ENCODE results near the gene INIP. TPM values are rescaled to one million over a fixed set of nuclear protein-coding genes. Genes with fewer than 3 reads are reported as not detected.

The INIP gene
- total RNA-seq (2021) (26.6 and 28.9 TPM in 2 replicates), Bru-seq, nascent RNA (percentile 71 among the genes with signal in this experiment), BruChase-seq, experiment 1, labeled RNA remaining after a 2-hour chase (percentile 77 among the genes with signal in this experiment), BruChase-seq, experiment 2, labeled RNA remaining after a 6-hour chase (percentile 78 among the genes with signal in this experiment)
- long read RNA-seq, full-length matches to known transcripts, result 22 of 32 reads
- long read RNA-seq, partial matches to known transcripts, result 4 of 32 reads
- long read RNA-seq, other reads (novel, unspliced or antisense), result 6 of 32 reads

DNA sequence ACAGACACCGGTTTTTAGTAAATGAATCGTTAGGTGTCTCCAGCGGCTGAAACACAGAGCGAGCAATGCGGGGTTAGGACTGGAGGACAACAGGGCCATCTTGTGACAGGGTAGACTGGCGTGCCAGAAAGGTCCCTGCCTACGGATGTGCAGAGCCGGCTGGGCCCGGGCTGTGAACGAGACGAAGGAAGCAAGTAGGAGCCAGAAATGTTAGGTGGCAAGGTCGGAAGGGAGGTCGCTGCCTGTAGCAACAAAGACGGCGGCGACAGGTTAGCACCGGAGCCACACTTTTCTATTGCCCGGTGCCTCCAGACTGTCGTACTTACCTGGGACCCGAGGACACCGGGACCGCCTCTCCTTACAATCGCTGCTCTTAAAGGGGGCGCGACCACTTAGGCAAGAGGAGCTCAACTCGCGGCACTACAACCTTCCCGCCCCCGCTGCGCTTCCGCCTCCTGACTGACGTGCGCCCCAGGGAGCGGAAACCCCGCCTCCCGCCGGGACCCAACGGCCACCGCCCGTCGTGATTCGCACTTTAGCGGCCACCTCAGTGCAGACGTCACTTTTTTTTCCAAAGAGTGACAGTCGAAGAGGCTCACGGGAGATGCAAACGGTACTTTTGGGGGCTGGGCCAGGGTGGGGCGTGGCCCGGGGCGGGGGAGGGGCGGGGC, at the start of gene INIP:
INIP (minus strand) TSS at position 457 of the 671 bp plus-strand sequence. CDS start 1,632 bp downstream, outside the sequence.
- TF ChIP-seq EZH2 (IDR thresholded peaks at IDR 0.05; ENCODE audit: borderline replicate concordance, low read depth, low read length, poor library complexity, severe bottlenecking) (no peak), CTCF (conservative IDR thresholded peaks at IDR 0.05; ENCODE audit: low read depth, low read length) (no peak)
- TSS peak; percentile 84 for BruUV-seq (replicated peaks)
- peak; percentile 99 for DNase-seq (ENCODE audit: low spot score)
- peak within 1 kb of the TSS; percentile 86 for H3K27ac ChIP-seq (ENCODE audit: low read depth, low read length, poor library complexity, severe bottlenecking)
- H3K36me3 ChIP-seq (ENCODE audit: insufficient read depth, low read length, poor library complexity, severe bottlenecking), result no peaks in the 10 kb centered on the region
- peaks cover 4% of the 10 kb centered on the region for H3K9me3 ChIP-seq (ENCODE audit: low read depth, low read length, poor library complexity, severe bottlenecking)
- CTCF ChIA-PET, result interaction anchor here (1.3 to 1.4 kb wide), 2 partner anchors 10 to 338 kb away, joined by 4 to 6 read pairs; partner anchors contain the start of gene HSDL2
- H3K4me3 ChIP-seq (ENCODE audit: low read depth, low read length, poor library complexity, severe bottlenecking), result peak within 1 kb of the TSS; percentile 85
- H3K27me3 ChIP-seq (replicated peaks; ENCODE audit: insufficient read depth, low read depth, low read length, poor library complexity), result no peaks in the 10 kb centered on the region
- POLR2A ChIA-PET (ENCODE audit: low non-redundant PET), result no interaction called here
- peaks cover 14% of the 10 kb centered on the region for H3K4me1 ChIP-seq (ENCODE audit: insufficient read depth, low read length, poor library complexity, severe bottlenecking)
- intact Hi-C loops (cut with micrococcal nuclease; ENCODE audit: unreplicated experiment), result loop anchor here (10.0 kb wide), 1 partner anchor 343 kb away; no protein-coding TSS in a partner anchor

DNA sequence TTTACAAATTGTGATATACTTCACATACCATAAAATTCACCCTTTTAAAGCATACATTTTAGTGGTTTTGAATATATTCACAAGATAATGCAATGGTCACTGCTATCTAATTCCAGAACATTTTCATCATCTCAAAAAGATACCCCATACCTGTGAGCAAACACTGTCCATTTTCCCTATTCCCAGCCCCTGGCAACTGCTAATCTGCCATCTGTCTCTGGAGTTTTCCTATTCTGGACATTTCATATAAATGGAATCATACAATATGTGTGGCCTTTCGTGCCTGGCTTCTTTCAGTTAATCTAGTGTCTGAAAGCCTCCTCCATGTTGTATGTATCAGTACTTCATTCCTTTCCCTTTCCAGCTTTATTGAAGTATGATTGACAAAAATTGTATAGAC, 47.4 kb upstream of the INIP start:
- no peaks in the 10 kb centered on the region for H3K4me1 ChIP-seq (ENCODE audit: insufficient read depth, low read length, poor library complexity, severe bottlenecking)
- no peak overlapping the region for H3K27ac ChIP-seq (ENCODE audit: low read depth, low read length, poor library complexity, severe bottlenecking)
- H3K4me3 ChIP-seq (ENCODE audit: low read depth, low read length, poor library complexity, severe bottlenecking), result no peak overlapping the region
- POLR2A ChIA-PET (ENCODE audit: low non-redundant PET), result no interaction called here
- H3K27me3 ChIP-seq (replicated peaks; ENCODE audit: insufficient read depth, low read depth, low read length, poor library complexity), result no peaks in the 10 kb centered on the region
- CTCF ChIA-PET, result no interaction called here
- TF ChIP-seq CTCF (conservative IDR thresholded peaks at IDR 0.05; ENCODE audit: low read depth, low read length) (no peak), EZH2 (IDR thresholded peaks at IDR 0.05; ENCODE audit: borderline replicate concordance, low read depth, low read length, poor library complexity, severe bottlenecking) (no peak)
- no peaks in the 10 kb centered on the region for H3K36me3 ChIP-seq (ENCODE audit: insufficient read depth, low read length, poor library complexity, severe bottlenecking)
- no TSS peak for BruUV-seq (replicated peaks)
- peaks cover 3% of the 10 kb centered on the region for H3K9me3 ChIP-seq (ENCODE audit: low read depth, low read length, poor library complexity, severe bottlenecking)
- intact Hi-C loops (cut with micrococcal nuclease; ENCODE audit: unreplicated experiment), result loop anchor here (10.0 kb wide), 1 partner anchor 50 kb away; no protein-coding TSS in a partner anchor
- DNase-seq (ENCODE audit: low spot score), result no peak

DNA sequence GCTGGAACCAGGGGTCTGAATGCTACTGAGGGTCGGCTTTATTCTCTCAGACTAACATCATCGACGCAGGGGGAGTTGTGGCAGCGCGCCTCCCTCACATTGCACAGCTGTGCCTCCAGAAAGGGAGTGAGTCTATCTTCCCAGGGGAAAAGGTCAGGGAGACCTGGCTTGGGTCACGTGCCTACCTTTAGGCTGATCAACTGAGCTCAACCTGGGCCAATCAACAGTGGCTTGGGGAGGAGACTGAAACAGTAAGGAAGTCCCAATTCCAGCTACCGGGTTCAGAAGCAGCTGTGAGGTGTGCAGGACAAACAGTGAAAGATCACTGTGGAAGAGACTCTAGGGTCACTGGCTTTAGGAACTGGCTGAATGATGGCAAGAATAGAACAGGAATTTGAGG, 46.9 kb upstream of the INIP start:
- no peaks in the 10 kb centered on the region for H3K27me3 ChIP-seq (replicated peaks; ENCODE audit: insufficient read depth, low read depth, low read length, poor library complexity)
- no peaks in the 10 kb centered on the region for H3K4me1 ChIP-seq (ENCODE audit: insufficient read depth, low read length, poor library complexity, severe bottlenecking)
- no peak overlapping the region for H3K4me3 ChIP-seq (ENCODE audit: low read depth, low read length, poor library complexity, severe bottlenecking)
- intact Hi-C loops (cut with micrococcal nuclease; ENCODE audit: unreplicated experiment), result loop anchor here (10.0 kb wide), 1 partner anchor 50 kb away; no protein-coding TSS in a partner anchor
- TF ChIP-seq EZH2 (IDR thresholded peaks at IDR 0.05; ENCODE audit: borderline replicate concordance, low read depth, low read length, poor library complexity, severe bottlenecking), result no peak
- TF ChIP-seq CTCF (conservative IDR thresholded peaks at IDR 0.05; ENCODE audit: low read depth, low read length), result no peak
- no peak for DNase-seq (ENCODE audit: low spot score)
- POLR2A ChIA-PET (ENCODE audit: low non-redundant PET), result no interaction called here
- H3K36me3 ChIP-seq (ENCODE audit: insufficient read depth, low read length, poor library complexity, severe bottlenecking), result no peaks in the 10 kb centered on the region
- H3K9me3 ChIP-seq (ENCODE audit: low read depth, low read length, poor library complexity, severe bottlenecking), result peaks cover 3% of the 10 kb centered on the region
- CTCF ChIA-PET, result no interaction called here
- BruUV-seq (replicated peaks), result no TSS peak
- H3K27ac ChIP-seq (ENCODE audit: low read depth, low read length, poor library complexity, severe bottlenecking), result no peak overlapping the region

All from A673 (cell line).